Kidney epithelial cell (primary cell): ENCODE data around the gene CCL11. TPM values are rescaled to one million over a fixed set of nuclear protein-coding genes. Genes with fewer than 3 reads are reported as not detected.

Experiments used
- DNase-seq: peaks from one replicate; pipeline ENCODE4 v3.0.0-alpha.2; 2010; ENCODE audit warnings: low read depth
- H3K27me3 ChIP-seq: 2 replicates; pipeline ENCODE4 v1.6.0; 2011; ENCODE audit warnings: low read length; ENCODE audit not compliant: control insufficient read depth, insufficient read depth
- H3K36me3 ChIP-seq: 2 replicates; pipeline ENCODE4 v1.5.1; 2011; ENCODE audit warnings: low read length; ENCODE audit not compliant: control insufficient read depth, insufficient read depth
- H3K4me3 ChIP-seq: 2 replicates; pipeline ENCODE4 v1.5.1; 2011; ENCODE audit warnings: low read depth, mild to moderate bottlenecking, control low read depth, low read length
- total RNA-seq: library from RNA; depleted of rRNA; stranded (reverse); fragments of >200 nt; gene quantifications from 2 replicates; pipeline ENCODE4 v1.2.3, GENCODE V29; 2015
- TF ChIP-seq, protein P1 (sequence below): IDR thresholded peaks from 2 replicates; pipeline ENCODE4 v1.5.1; 2011; ENCODE audit warnings: mild to moderate bottlenecking, moderate library complexity, low read length, control low read depth, inconsistent platforms; ENCODE audit not compliant: insufficient read depth, poor library complexity, severe bottlenecking

Gene CCL11
- total RNA-seq, 1 donor from 2014 or later = not detected

DNA sequence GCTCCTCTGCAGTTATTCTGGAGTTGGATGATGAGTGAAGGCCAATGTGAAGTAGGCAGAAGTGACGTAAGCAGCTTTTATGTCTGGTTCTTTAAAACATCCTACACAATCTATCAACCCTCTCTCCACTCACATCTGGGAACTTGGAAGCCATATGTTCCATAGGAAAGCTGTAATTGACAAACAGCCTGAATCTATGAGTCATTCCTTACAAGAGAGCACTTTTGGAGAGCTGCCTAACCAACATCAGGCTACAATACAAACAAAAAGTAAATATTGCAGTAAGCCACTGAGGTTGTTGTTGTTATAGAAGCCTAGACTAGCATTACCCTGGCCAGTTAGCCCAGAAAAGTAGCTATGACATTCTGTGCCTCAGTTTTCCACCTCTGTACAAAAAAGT is 9.7 kb upstream of the CCL11 start:
- no peak for DNase-seq
- H3K27me3 ChIP-seq = no peaks in the 10 kb centered on the region
- no peak overlapping the region for H3K4me3 ChIP-seq
- TF ChIP-seq, protein P1, sequence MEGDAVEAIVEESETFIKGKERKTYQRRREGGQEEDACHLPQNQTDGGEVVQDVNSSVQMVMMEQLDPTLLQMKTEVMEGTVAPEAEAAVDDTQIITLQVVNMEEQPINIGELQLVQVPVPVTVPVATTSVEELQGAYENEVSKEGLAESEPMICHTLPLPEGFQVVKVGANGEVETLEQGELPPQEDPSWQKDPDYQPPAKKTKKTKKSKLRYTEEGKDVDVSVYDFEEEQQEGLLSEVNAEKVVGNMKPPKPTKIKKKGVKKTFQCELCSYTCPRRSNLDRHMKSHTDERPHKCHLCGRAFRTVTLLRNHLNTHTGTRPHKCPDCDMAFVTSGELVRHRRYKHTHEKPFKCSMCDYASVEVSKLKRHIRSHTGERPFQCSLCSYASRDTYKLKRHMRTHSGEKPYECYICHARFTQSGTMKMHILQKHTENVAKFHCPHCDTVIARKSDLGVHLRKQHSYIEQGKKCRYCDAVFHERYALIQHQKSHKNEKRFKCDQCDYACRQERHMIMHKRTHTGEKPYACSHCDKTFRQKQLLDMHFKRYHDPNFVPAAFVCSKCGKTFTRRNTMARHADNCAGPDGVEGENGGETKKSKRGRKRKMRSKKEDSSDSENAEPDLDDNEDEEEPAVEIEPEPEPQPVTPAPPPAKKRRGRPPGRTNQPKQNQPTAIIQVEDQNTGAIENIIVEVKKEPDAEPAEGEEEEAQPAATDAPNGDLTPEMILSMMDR = no peak
- H3K36me3 ChIP-seq = no peaks in the 10 kb centered on the region

DNA sequence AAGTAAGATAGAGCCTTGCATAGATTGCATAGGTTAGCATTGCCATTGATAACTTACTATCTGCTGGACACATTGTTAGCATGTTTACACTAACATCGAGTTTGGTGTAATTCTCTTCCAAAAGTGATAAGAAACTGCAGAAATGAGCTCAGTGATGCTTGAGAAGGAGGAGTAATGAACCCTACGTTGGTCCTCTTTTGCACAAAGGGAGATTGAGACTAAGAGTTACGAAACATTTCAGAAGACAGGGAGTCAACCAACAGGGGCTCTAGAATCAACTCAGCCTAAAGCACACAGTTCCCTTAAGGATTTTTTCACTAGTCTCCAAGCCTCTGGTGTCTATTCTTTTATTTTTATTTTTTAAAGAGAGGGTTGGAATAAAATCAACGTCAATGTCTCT is 8.7 kb upstream of the CCL11 start:
- Histone ChIP-seq H3K27me3 (no peaks in the 10 kb centered on the region), H3K36me3 (no peaks in the 10 kb centered on the region), H3K4me3 (no peak overlapping the region)
- DNase-seq = no peak
- TF ChIP-seq, protein P1 = no peak

DNA sequence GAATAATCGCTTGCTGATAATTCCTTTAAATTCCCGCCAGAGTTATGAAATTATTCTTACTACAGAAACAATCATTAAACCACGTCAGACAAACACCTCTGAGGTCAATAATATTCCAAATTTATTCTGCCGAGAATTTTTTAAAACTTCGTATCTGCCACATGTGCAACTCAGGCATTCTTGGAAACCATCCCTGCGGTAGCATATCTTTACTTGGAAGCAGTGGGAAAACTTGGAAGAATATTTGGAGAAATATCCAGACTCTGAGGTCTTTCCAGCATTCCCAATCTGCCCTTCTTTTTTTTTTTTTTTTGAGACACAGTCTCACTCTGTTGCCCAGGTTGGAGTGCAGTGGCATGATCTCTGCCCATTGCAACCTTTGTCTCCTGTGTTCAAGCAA is 2.0 kb upstream of the CCL11 start:
- TF ChIP-seq, protein P1 = no peak
- Histone ChIP-seq H3K27me3 (no peaks in the 10 kb centered on the region), H3K4me3 (no peak overlapping the region), H3K36me3 (no peaks in the 10 kb centered on the region)
- no peak for DNase-seq

DNA sequence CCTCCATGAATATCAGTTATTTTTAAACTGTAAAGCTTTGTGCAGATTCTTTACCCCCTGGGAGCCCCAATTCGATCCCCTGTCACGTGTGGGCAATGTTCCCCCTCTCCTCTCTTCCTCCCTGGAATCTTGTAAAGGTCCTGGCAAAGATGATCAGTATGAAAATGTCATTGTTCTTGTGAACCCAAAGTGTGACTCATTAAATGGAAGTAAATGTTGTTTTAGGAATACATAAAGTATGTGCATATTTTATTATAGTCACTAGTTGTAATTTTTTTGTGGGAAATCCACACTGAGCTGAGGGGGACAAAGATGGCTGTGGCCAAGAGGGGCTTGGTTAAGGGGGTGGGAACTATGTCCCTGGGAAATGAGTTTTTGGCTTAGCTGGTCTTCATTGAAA is 2.3 kb downstream of the CCL11 start:
- Histone ChIP-seq H3K4me3 (no peak overlapping the region), H3K27me3 (no peaks in the 10 kb centered on the region)

DNA sequence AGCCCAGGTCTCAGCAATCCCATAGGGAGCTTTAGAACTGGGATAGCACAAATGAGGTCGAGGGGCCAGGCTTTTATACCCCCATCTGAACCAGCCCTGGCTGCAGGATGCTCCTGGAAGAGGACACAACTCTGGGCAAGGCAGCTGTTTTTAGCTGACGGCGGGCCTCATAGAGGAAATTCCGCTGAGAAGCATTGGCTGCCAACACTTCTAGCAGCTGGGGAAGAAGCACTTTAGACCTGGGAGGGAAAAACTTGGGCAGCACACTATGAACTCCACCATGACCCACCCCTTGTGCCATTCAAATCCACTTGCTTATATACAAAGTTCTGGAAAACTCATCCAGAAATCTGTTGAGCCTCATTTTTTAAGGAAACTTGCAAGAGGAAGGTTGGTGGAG is 5.0 kb downstream of the CCL11 start:
- H3K27me3 ChIP-seq = no peaks in the 10 kb centered on the region
- TF ChIP-seq, protein P1 = no peak
- no peak overlapping the region for H3K4me3 ChIP-seq
- DNase-seq = no peak
- no peaks in the 10 kb centered on the region for H3K36me3 ChIP-seq

More for the DNA sequence above, 2.3 kb downstream of the CCL11 start:
- no peaks in the 10 kb centered on the region for H3K36me3 ChIP-seq
- no peak for DNase-seq
- TF ChIP-seq, protein P1 = no peak

DNA sequence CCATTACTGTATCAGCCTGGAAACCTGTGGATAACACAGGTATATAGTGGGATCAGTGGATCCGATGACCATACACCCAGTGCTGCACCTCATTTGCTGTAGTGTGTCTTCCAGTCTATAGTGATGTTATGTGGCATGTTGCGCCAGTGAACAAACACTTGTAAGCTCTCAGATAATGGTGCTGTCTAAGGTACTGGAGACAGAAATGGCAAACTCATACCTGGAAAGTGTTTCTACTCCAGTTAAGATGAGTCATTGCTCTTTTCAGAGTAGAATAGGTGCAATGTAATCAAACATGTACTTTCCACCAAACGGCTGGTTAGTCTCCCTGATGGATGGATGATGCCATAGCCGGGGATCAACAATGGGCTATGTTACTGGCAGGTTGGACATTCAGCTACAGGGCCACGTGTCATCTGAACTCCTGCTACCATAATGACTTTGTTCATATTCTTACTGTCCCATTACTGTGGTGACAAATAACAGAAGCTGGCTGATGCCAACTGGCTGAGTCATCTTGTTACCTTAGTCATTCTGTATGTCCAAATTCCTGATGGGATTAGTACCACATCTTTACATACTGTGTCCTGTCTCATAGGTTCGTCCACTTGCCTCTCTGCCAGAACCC is 6.3 kb downstream of the CCL11 start:
- no peaks in the 10 kb centered on the region for H3K36me3 ChIP-seq
- no peaks in the 10 kb centered on the region for H3K27me3 ChIP-seq
- H3K4me3 ChIP-seq = no peak overlapping the region
- DNase-seq = no peak
- TF ChIP-seq, protein P1 = no peak
